SK-N-SH treated with all-trans-retinoic acid at 6 μM for 48 hours (cell line): ENCODE measurements around the gene IL1RN.

Experiments
- ISL1 ChIP-seq: fragments of 250-450 bp; sonication (Bioruptor Pico); IDR thresholded peaks from 2 replicates; pipeline ENCODE4 v2.1.2; 2022; ENCODE audit warnings: mild to moderate bottlenecking, moderate library complexity
- TF ChIP-seq, protein P1 (sequence below): fragments of 250-450 bp; sonication (Bioruptor Pico); IDR thresholded peaks from 2 replicates; pipeline ENCODE4 v1.5.0; 2020; ENCODE audit warnings: mild to moderate bottlenecking, moderate library complexity

DNA sequence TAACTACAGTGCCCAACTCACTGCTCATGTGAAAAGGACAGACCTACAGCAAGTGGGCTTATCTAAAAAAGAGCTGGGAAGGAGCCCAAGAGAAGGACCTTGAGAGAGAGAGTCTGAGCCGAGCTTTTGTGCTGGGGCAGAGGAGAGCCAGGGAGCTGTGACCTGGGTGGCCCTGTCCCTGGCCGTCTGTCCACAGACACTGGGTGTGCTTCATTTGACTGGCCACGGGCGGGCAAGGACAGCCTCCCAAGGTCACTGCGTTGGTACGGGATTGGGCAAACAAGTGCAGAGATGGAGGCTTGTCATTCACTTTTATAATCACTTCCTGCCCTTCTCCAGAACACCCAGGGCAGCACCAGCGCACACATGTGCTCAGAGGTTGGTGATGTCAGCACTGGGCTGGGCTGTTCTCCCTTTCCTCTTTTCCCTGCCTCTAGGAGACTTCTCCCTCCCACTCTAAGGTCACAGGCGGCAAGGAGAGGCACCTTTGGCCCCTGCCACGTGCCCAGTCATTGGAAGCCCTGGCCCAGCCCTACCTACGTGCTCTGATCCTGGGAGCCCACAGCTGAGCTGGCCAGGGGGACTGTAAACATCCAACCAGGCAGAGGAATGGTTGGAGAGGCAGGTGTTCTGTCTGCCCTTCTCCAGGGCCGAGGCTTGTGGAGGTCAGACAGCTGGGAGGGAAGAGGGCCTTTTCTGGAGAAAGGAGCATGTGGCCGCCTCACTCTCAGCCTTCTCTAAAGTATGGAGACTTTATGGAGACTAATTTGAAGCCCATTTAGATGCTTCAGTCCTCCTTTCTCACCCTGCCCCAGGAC, 39.9 kb downstream of the IL1RN start:
- TF ChIP-seq, protein P1, sequence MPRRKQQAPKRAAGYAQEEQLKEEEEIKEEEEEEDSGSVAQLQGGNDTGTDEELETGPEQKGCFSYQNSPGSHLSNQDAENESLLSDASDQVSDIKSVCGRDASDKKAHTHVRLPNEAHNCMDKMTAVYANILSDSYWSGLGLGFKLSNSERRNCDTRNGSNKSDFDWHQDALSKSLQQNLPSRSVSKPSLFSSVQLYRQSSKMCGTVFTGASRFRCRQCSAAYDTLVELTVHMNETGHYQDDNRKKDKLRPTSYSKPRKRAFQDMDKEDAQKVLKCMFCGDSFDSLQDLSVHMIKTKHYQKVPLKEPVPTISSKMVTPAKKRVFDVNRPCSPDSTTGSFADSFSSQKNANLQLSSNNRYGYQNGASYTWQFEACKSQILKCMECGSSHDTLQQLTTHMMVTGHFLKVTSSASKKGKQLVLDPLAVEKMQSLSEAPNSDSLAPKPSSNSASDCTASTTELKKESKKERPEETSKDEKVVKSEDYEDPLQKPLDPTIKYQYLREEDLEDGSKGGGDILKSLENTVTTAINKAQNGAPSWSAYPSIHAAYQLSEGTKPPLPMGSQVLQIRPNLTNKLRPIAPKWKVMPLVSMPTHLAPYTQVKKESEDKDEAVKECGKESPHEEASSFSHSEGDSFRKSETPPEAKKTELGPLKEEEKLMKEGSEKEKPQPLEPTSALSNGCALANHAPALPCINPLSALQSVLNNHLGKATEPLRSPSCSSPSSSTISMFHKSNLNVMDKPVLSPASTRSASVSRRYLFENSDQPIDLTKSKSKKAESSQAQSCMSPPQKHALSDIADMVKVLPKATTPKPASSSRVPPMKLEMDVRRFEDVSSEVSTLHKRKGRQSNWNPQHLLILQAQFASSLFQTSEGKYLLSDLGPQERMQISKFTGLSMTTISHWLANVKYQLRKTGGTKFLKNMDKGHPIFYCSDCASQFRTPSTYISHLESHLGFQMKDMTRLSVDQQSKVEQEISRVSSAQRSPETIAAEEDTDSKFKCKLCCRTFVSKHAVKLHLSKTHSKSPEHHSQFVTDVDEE = no peak
- TF ChIP-seq ISL1 (CRISPR knock-in tag) = no peak
